Lung (tissue), 12 donors: ENCODE data around the gene ZNF618. TPM values are rescaled to one million over a fixed set of nuclear protein-coding genes. Genes with fewer than 3 reads are reported as not detected.

Source experiments
- ATAC-seq: fragments of 200-7000 bp; cut with Tn5 transposase; one replicate; pipeline ENCODE4 v1.9.1; 2020; ENCODE audit warnings: moderate number of reproducible peaks; ENCODE audit not compliant: insufficient read depth, low FRiP score
- DNase-seq, 3 donors: peaks; one replicate each; pipeline ENCODE4 v3.0.0-alpha.2; 2013 to 2017
- H3K27ac ChIP-seq, 2 donors: one replicate each; pipeline ENCODE4 v1.5.1; 2013; ENCODE audit warnings: mild to moderate bottlenecking in 2 of 2, moderate library complexity in 2 of 2, control low read depth in 1 of 2, inconsistent platforms in 1 of 2, low read depth in 1 of 2, low read length in 1 of 2
- H3K27me3 ChIP-seq, 3 donors: one replicate each; pipeline ENCODE4 v1.5.1; 2013; ENCODE audit warnings: low read length in 2 of 3; ENCODE audit not compliant: control insufficient read depth in 3 of 3, insufficient read depth in 3 of 3
- H3K36me3 ChIP-seq, 4 donors: one replicate each; pipeline ENCODE4 v1.5.1; 2013; ENCODE audit warnings: low read length in 4 of 4, mild to moderate bottlenecking in 1 of 4, moderate library complexity in 1 of 4; ENCODE audit not compliant: control insufficient read depth in 4 of 4, insufficient read depth in 4 of 4
- H3K4me1 ChIP-seq, 5 donors: one replicate each; pipeline ENCODE4 v1.5.1; 2013; ENCODE audit warnings: low read length in 5 of 5, mild to moderate bottlenecking in 2 of 5, moderate library complexity in 1 of 5; ENCODE audit not compliant: control insufficient read depth in 5 of 5, insufficient read depth in 5 of 5
- H3K4me3 ChIP-seq: one replicate; pipeline ENCODE4 v1.5.1; 2013; ENCODE audit warnings: mild to moderate bottlenecking, control low read depth, moderate library complexity
- H3K9ac ChIP-seq, 2 donors: one replicate each; pipeline ENCODE4 v1.5.1; 2013; ENCODE audit warnings: low read length in 2 of 2, control low read depth in 1 of 2; ENCODE audit not compliant: insufficient read depth in 1 of 2
- H3K9me3 ChIP-seq, 4 donors: one replicate each; pipeline ENCODE4 v1.5.1; 2013; ENCODE audit warnings: low read length in 3 of 4, mild to moderate bottlenecking in 1 of 4, moderate library complexity in 1 of 4; ENCODE audit not compliant: control insufficient read depth in 4 of 4, insufficient read depth in 3 of 4
- CTCF ChIP-seq: IDR thresholded peaks from 2 replicates; pipeline ENCODE4 v1.5.1; 2012; ENCODE audit warnings: mild to moderate bottlenecking; ENCODE audit errors: control extremely low read depth, extremely low read depth
- WGBS, 2 donors: extraction: QIAGEN DNeasy Blood & Tissue Kit; methylation state at CpG; one replicate each; pipeline ENCODE4 v1.1.7; 2013; 5-methylcytosine and 5-hydroxymethylcytosine counted together
- polyA plus RNA-seq, 2 donors: library from polyadenylated mRNA; stranded (reverse); fragments of 200-250 nt; gene quantifications; one replicate each; pipeline ENCODE4 v1.2.1, GENCODE V29; 2013
- total RNA-seq, 2 donors: library from RNA; depleted of rRNA in 1 of 2; stranded (reverse); fragments of >200 nt in 1 of 2; gene quantifications; one replicate each; pipeline ENCODE4 v1.2.1, GENCODE V29; 2014 to 2021
- donor health status: control.
- donor health status: control.
- donor health status: Bipolar disorder and iron deficiency.
- donor health status: healthy.
- donor health status: DM: yes; HTN: yes; CAD: no.

ZNF618 gene
- total and polyA plus RNA-seq, 4 donors, result 1.6 to 16.3 (median 6.0) TPM

GRCh38 chr9:113916931-113917330, 40.8 kb downstream of the ZNF618 start:
- Histone ChIP-seq H3K27ac (no peak overlapping the region), H3K9ac (no peak overlapping the region), H3K4me1 (peaks cover 0 to 12% (median 3%) of the 10 kb centered on the region in 5 donors), H3K36me3 (peaks cover 0 to 5% (median 0%) of the 10 kb centered on the region in 4 donors), H3K9me3 (no peaks in the 10 kb centered on the region), H3K4me3 (no peak overlapping the region), H3K27me3 (no peaks in the 10 kb centered on the region)
- no peak for TF ChIP-seq CTCF
- no peak for ATAC-seq
- 93 to 98% methylated on average over 2 of the region's 2 CpGs for whole genome bisulfite sequencing, 2 donors
- no peak for DNase-seq

GRCh38 chr9:113918697-113919350, 42.7 kb downstream of the ZNF618 start:
- Histone ChIP-seq H3K4me1 (peaks cover 0 to 4% (median 0%) of the 10 kb centered on the region in 5 donors), H3K9ac (no peak overlapping the region), H3K27me3 (no peaks in the 10 kb centered on the region), H3K36me3 (peaks cover 0 to 5% (median 0%) of the 10 kb centered on the region in 4 donors), H3K9me3 (peaks cover 0 to 3% (median 0%) of the 10 kb centered on the region in 4 donors), H3K4me3 (no peak overlapping the region), H3K27ac (no peak overlapping the region)
- ATAC-seq (no peak), DNase-seq (no peak)
- 80 to 88% methylated on average over 8 of the region's 8 CpGs for WGBS, 2 donors
- no peak for TF ChIP-seq CTCF

GRCh38 chr9:113919382-113919781, 43.3 kb downstream of the ZNF618 start:
- ATAC-seq, result no peak
- no peak for DNase-seq
- no peak for TF ChIP-seq CTCF
- 92 to 95% methylated on average over 9 of the region's 9 CpGs for WGBS, 2 donors
- Histone ChIP-seq H3K4me1 (peaks cover 0 to 4% (median 0%) of the 10 kb centered on the region in 5 donors), H3K27ac (no peak overlapping the region), H3K9ac (no peak overlapping the region), H3K36me3 (peaks cover 0 to 5% (median 0%) of the 10 kb centered on the region in 4 donors), H3K4me3 (no peak overlapping the region), H3K27me3 (no peaks in the 10 kb centered on the region), H3K9me3 (peaks cover 0 to 3% (median 0%) of the 10 kb centered on the region in 4 donors)
